Mesendoderm (in vitro differentiated cells): ENCODE data around the gene TMEM117.

Experiments
- DNase-seq: peaks from one replicate; pipeline ENCODE4 v3.0.0; 2013
- H2AK5ac ChIP-seq: 2 replicates; pipeline ENCODE4 v1.6.1; 2013; ENCODE audit warnings: low read length, inconsistent platforms
- H2BK120ac ChIP-seq: 2 replicates; pipeline ENCODE4 v1.6.1; 2013; ENCODE audit warnings: low read depth, mild to moderate bottlenecking, low read length, moderate library complexity, mixed read lengths
- H2BK15ac ChIP-seq: replicated peaks from 2 replicates; pipeline ENCODE4 v1.6.1; 2013; ENCODE audit warnings: low read depth, mild to moderate bottlenecking, moderate library complexity
- H2BK5ac ChIP-seq: 2 replicates; pipeline ENCODE4 v1.6.1; 2013; ENCODE audit warnings: low read length, inconsistent platforms
- H3K18ac ChIP-seq: 2 replicates; pipeline ENCODE4 v1.6.1; 2013; ENCODE audit warnings: mild to moderate bottlenecking, low read length, mixed read lengths
- H3K23ac ChIP-seq: one replicate; pipeline ENCODE4 v1.6.1; 2013; ENCODE audit warnings: low read length
- H3K27ac ChIP-seq: 2 replicates; pipeline ENCODE4 v1.5.1; 2013; ENCODE audit warnings: low read depth, mild to moderate bottlenecking, inconsistent platforms, low read length, moderate library complexity
- H3K27me3 ChIP-seq: 2 replicates; pipeline ENCODE4 v1.6.1; 2013; ENCODE audit warnings: low read length, control low read depth, mild to moderate bottlenecking, inconsistent platforms; ENCODE audit not compliant: insufficient read depth, poor library complexity
- H3K36me3 ChIP-seq: 2 replicates; pipeline ENCODE4 v1.6.1; 2013; ENCODE audit warnings: low read length, inconsistent platforms; ENCODE audit not compliant: control insufficient read depth, insufficient read depth
- H3K4ac ChIP-seq: one replicate; pipeline ENCODE4 v1.6.1; 2013; ENCODE audit warnings: low read depth, mild to moderate bottlenecking, low read length, moderate library complexity
- H3K4me1 ChIP-seq: 2 replicates; pipeline ENCODE4 v1.6.1; 2013; ENCODE audit warnings: low read depth, low read length, inconsistent platforms; ENCODE audit not compliant: control insufficient read depth
- H3K4me2 ChIP-seq: 2 replicates; pipeline ENCODE4 v1.6.1; 2013; ENCODE audit warnings: low read length
- H3K4me3 ChIP-seq: 2 replicates; pipeline ENCODE4 v1.5.1; 2013; ENCODE audit warnings: mild to moderate bottlenecking, low read length
- H3K56ac ChIP-seq: one replicate; pipeline ENCODE4 v1.6.1; 2013; ENCODE audit warnings: low read length
- H3K79me1 ChIP-seq: 2 replicates; pipeline ENCODE4 v1.6.1; 2013; ENCODE audit warnings: low read length, inconsistent platforms
- H3K79me2 ChIP-seq: 2 replicates; pipeline ENCODE4 v1.6.1; 2013; ENCODE audit warnings: mild to moderate bottlenecking, low read length; ENCODE audit not compliant: control insufficient read depth, insufficient read depth
- H3K9ac ChIP-seq: 2 replicates; pipeline ENCODE4 v1.6.1; 2013; ENCODE audit warnings: low read length, inconsistent platforms
- H4K5ac ChIP-seq: one replicate; pipeline ENCODE4 v1.6.1; 2013; ENCODE audit warnings: low read length
- H4K8ac ChIP-seq: one replicate; pipeline ENCODE4 v1.6.1; 2013; ENCODE audit warnings: low read depth, mild to moderate bottlenecking, control low read depth, low read length, moderate library complexity
- WGBS: extraction: QIAGEN DNeasy Blood & Tissue Kit; methylation state at CpG from one replicate; pipeline ENCODE4 v1.1.7; 2013; ENCODE audit warnings: low lambda C conversion rate, missing lambda C conversion rate; ENCODE audit not compliant: insufficient coverage; ENCODE audit errors: extremely low coverage; 5-methylcytosine and 5-hydroxymethylcytosine counted together

The TMEM117 gene

GRCh38 chr12:44158746-44159145 lies 322.9 kb downstream of the TMEM117 start:
- no peak overlapping the region for H3K4me2 ChIP-seq
- H2BK15ac ChIP-seq = no peak overlapping the region
- no peak overlapping the region for H3K9ac ChIP-seq
- no peaks in the 10 kb centered on the region for H3K27me3 ChIP-seq
- H3K23ac ChIP-seq = no peak overlapping the region
- H3K79me2 ChIP-seq = no peaks in the 10 kb centered on the region
- no peak overlapping the region for H3K4ac ChIP-seq
- no peak overlapping the region for H3K18ac ChIP-seq
- H3K36me3 ChIP-seq = no peaks in the 10 kb centered on the region
- DNase-seq = no peak
- no peak overlapping the region for H2AK5ac ChIP-seq
- H2BK120ac ChIP-seq = no peak overlapping the region
- H3K27ac ChIP-seq = no peak overlapping the region
- no CpG with 5 or more reads among the region's 2 CpGs for WGBS
- no peak overlapping the region for H3K4me3 ChIP-seq
- H4K5ac ChIP-seq = no peak overlapping the region
- no peak overlapping the region for H4K8ac ChIP-seq
- H3K79me1 ChIP-seq = no peaks in the 10 kb centered on the region
- no peak overlapping the region for H3K56ac ChIP-seq
- H3K4me1 ChIP-seq = peaks cover 3% of the 10 kb centered on the region
- no peak overlapping the region for H2BK5ac ChIP-seq

DNA sequence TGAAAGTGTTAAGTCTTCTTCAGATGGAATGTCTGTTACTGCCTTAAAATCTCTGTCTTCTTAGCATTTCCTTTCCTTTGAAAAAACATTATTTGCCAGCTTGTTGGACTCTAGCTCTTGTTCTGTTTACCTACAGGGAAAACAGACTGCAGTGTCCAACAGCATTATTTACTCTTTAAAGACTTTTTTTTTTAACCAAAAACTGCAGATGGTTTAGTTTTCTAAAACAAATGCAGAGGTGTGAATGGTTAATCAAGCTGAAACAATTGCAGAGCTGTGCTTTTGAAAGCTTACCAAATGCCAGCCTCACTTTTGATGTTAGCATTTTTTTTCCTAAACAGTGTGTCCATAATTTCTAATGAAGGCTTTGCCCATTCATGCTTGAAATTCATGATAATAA lies 323.3 kb downstream of the TMEM117 start:
- H3K56ac ChIP-seq = no peak overlapping the region
- no peak overlapping the region for H3K18ac ChIP-seq
- H3K27ac ChIP-seq = no peak overlapping the region
- no peak overlapping the region for H3K4me3 ChIP-seq
- H2BK120ac ChIP-seq = no peak overlapping the region
- H3K79me1 ChIP-seq = no peaks in the 10 kb centered on the region
- H4K8ac ChIP-seq = no peak overlapping the region
- no peak overlapping the region for H4K5ac ChIP-seq
- no peak overlapping the region for H3K23ac ChIP-seq
- H3K4me1 ChIP-seq = peaks cover 3% of the 10 kb centered on the region
- no peaks in the 10 kb centered on the region for H3K27me3 ChIP-seq
- H3K9ac ChIP-seq = no peak overlapping the region
- no peak overlapping the region for H2AK5ac ChIP-seq
- no peak overlapping the region for H3K4me2 ChIP-seq
- no peak overlapping the region for H3K4ac ChIP-seq
- no peak for DNase-seq
- H2BK15ac ChIP-seq = no peak overlapping the region
- H3K36me3 ChIP-seq = no peaks in the 10 kb centered on the region
- no peaks in the 10 kb centered on the region for H3K79me2 ChIP-seq
- no peak overlapping the region for H2BK5ac ChIP-seq

- H4K5ac ChIP-seq = no peak overlapping the region
- no CpG with 5 or more reads among the region's 3 CpGs for WGBS
- no peaks in the 10 kb centered on the region for H3K79me1 ChIP-seq
- DNase-seq = no peak
- no peaks in the 10 kb centered on the region for H3K36me3 ChIP-seq
- no peak overlapping the region for H2BK5ac ChIP-seq
- no peak overlapping the region for H3K4me2 ChIP-seq
- no peaks in the 10 kb centered on the region for H3K27me3 ChIP-seq
- no peak overlapping the region for H3K27ac ChIP-seq
- no peaks in the 10 kb centered on the region for H3K79me2 ChIP-seq
- H3K9ac ChIP-seq = no peak overlapping the region
- H3K4me3 ChIP-seq = no peak overlapping the region
- peaks cover 3% of the 10 kb centered on the region for H3K4me1 ChIP-seq
- no peak overlapping the region for H3K18ac ChIP-seq
- no peak overlapping the region for H2BK120ac ChIP-seq
- no peak overlapping the region for H3K23ac ChIP-seq
- H3K4ac ChIP-seq = no peak overlapping the region
- no peak overlapping the region for H2AK5ac ChIP-seq
- H2BK15ac ChIP-seq = no peak overlapping the region
- H3K56ac ChIP-seq = no peak overlapping the region
- H4K8ac ChIP-seq = no peak overlapping the region
Measured at GRCh38 chr12:44159862-44160261, 324.0 kb downstream of the TMEM117 start.

- Histone ChIP-seq H3K18ac (no peak overlapping the region), H3K4me3 (no peak overlapping the region), H2BK120ac (no peak overlapping the region), H4K8ac (no peak overlapping the region), H3K79me1 (no peaks in the 10 kb centered on the region), H3K23ac (no peak overlapping the region), H3K4ac (no peak overlapping the region), H3K4me1 (no peaks in the 10 kb centered on the region), H2AK5ac (no peak overlapping the region), H3K79me2 (no peaks in the 10 kb centered on the region), H2BK15ac (no peak overlapping the region), H4K5ac (no peak overlapping the region), H2BK5ac (no peak overlapping the region), H3K9ac (no peak overlapping the region), H3K27me3 (no peaks in the 10 kb centered on the region), H3K56ac (no peak overlapping the region), H3K4me2 (no peak overlapping the region), H3K27ac (no peak overlapping the region), H3K36me3 (no peaks in the 10 kb centered on the region)
- no CpG with 5 or more reads among the region's 3 CpGs for WGBS
- no peak for DNase-seq
Measured at GRCh38 chr12:44162961-44163360, 327.1 kb downstream of the TMEM117 start.

- no peak overlapping the region for H3K9ac ChIP-seq
- H3K4me1 ChIP-seq = no peaks in the 10 kb centered on the region
- H3K27me3 ChIP-seq = no peaks in the 10 kb centered on the region
- H3K4ac ChIP-seq = no peak overlapping the region
- no peak overlapping the region for H3K56ac ChIP-seq
- H3K27ac ChIP-seq = no peak overlapping the region
- no peak overlapping the region for H4K5ac ChIP-seq
- H3K4me2 ChIP-seq = no peak overlapping the region
- H2BK120ac ChIP-seq = no peak overlapping the region
- no peak overlapping the region for H2BK15ac ChIP-seq
- no peaks in the 10 kb centered on the region for H3K36me3 ChIP-seq
- DNase-seq = no peak
- no peak overlapping the region for H4K8ac ChIP-seq
- H3K4me3 ChIP-seq = no peak overlapping the region
- H3K79me2 ChIP-seq = no peaks in the 10 kb centered on the region
- H2BK5ac ChIP-seq = no peak overlapping the region
- no peak overlapping the region for H2AK5ac ChIP-seq
- H3K18ac ChIP-seq = no peak overlapping the region
- H3K79me1 ChIP-seq = no peaks in the 10 kb centered on the region
- H3K23ac ChIP-seq = no peak overlapping the region
Measured at GRCh38 chr12:44174053-44174452, 338.2 kb downstream of the TMEM117 start.

- H2AK5ac ChIP-seq = no peak overlapping the region
Measured at GRCh38 chr12:44184499-44185206, 348.8 kb downstream of the TMEM117 start.

More at GRCh38 chr12:44184499-44185206, 348.8 kb downstream of the TMEM117 start:
- no peaks in the 10 kb centered on the region for H3K79me2 ChIP-seq
- WGBS = no CpG with 5 or more reads among the region's 4 CpGs
- H3K4ac ChIP-seq = no peak overlapping the region
- H3K27me3 ChIP-seq = no peaks in the 10 kb centered on the region
- H4K8ac ChIP-seq = no peak overlapping the region
- H2BK15ac ChIP-seq = no peak overlapping the region
- no peak overlapping the region for H3K4me3 ChIP-seq
- no peak overlapping the region for H3K56ac ChIP-seq
- H2BK5ac ChIP-seq = no peak overlapping the region
- H3K18ac ChIP-seq = no peak overlapping the region
- H2BK120ac ChIP-seq = no peak overlapping the region
- no peak for DNase-seq
- H3K27ac ChIP-seq = no peak overlapping the region
- no peaks in the 10 kb centered on the region for H3K4me1 ChIP-seq
- H3K79me1 ChIP-seq = no peaks in the 10 kb centered on the region
- H3K9ac ChIP-seq = no peak overlapping the region
- no peak overlapping the region for H3K4me2 ChIP-seq
- H4K5ac ChIP-seq = no peak overlapping the region
- no peaks in the 10 kb centered on the region for H3K36me3 ChIP-seq
- H3K23ac ChIP-seq = no peak overlapping the region
